Neural cell (in vitro differentiated cells): ENCODE results near the gene EXOC6B. TPM values are rescaled to one million over a fixed set of nuclear protein-coding genes. Genes with fewer than 3 reads are reported as not detected.
A peak's percentile ranks its signal among the peaks of the same experiment; 100 is the strongest.

Experiments
- H2AFZ ChIP-seq: fragments of 200-600, 300-800 bp; sonication (generic), shearing (Covaris generic); 2 replicates; pipeline ENCODE4 v1.6.0; 2014; ENCODE audit warnings: low read depth, mild to moderate bottlenecking, antibody characterized with exemption, low read length, moderate library complexity
- H3F3A ChIP-seq: fragments of 200-600 bp; shearing (Covaris generic); 2 replicates; pipeline ENCODE4 v1.6.1; 2016; ENCODE audit warnings: mild to moderate bottlenecking, moderate library complexity, mixed read lengths, antibody characterized with exemption, low read length; ENCODE audit not compliant: insufficient read depth, poor library complexity, severe bottlenecking
- H3K27ac ChIP-seq: fragments of 200-600, 300-800 bp; sonication (generic), shearing (Covaris generic); 2 replicates; pipeline ENCODE4 v1.5.1; 2014; ENCODE audit warnings: mild to moderate bottlenecking, low read length, moderate library complexity
- H3K27me3 ChIP-seq: fragments of 300-800, 200-600 bp; sonication (generic), shearing (Covaris generic); 2 replicates; pipeline ENCODE4 v1.6.0; 2014; ENCODE audit warnings: mild to moderate bottlenecking, low read depth, low read length, moderate library complexity; ENCODE audit not compliant: insufficient read depth
- H3K36me3 ChIP-seq: fragments of 300-800, 200-600 bp; sonication (generic), shearing (Covaris generic); 2 replicates; pipeline ENCODE4 v1.5.1; 2014; ENCODE audit warnings: mild to moderate bottlenecking, antibody characterized with exemption, low read length, moderate library complexity; ENCODE audit not compliant: insufficient read depth
- H3K4me2 ChIP-seq: fragments of 300-800, 200-600 bp; sonication (generic), shearing (Covaris generic); 2 replicates; pipeline ENCODE4 v1.6.0; 2014; ENCODE audit warnings: mild to moderate bottlenecking, low read length
- H3K4me3 ChIP-seq: fragments of 300-800, 200-600 bp; sonication (generic), shearing (Covaris generic); 2 replicates; pipeline ENCODE4 v1.5.1; 2014; ENCODE audit warnings: mild to moderate bottlenecking, low read length, moderate library complexity
- H3K79me2 ChIP-seq: fragments of 200-600 bp; shearing (Covaris generic); replicated peaks from 2 replicates; pipeline ENCODE4 v1.6.0; 2014; ENCODE audit warnings: mild to moderate bottlenecking, low read length, moderate library complexity; ENCODE audit not compliant: insufficient read depth
- H3K9ac ChIP-seq: fragments of 300-800, 200-600 bp; sonication (generic), shearing (Covaris generic); 2 replicates; pipeline ENCODE4 v1.6.1; 2016; ENCODE audit warnings: mild to moderate bottlenecking, low read length, mixed read lengths
- H3K9me2 ChIP-seq: fragments of 200-600 bp; shearing (Covaris generic); 2 replicates; pipeline ENCODE4 v1.6.1; 2016; ENCODE audit warnings: mild to moderate bottlenecking, low read length, mixed read lengths; ENCODE audit not compliant: insufficient read depth
- H3K9me3 ChIP-seq: fragments of 200-600, 300-800 bp; sonication (generic), shearing (Covaris generic); 2 replicates; pipeline ENCODE4 v1.6.1; 2016; ENCODE audit warnings: mild to moderate bottlenecking, mixed run types, low read length, moderate library complexity, mixed read lengths
- H4K20me1 ChIP-seq: fragments of 200-600 bp; shearing (Covaris generic); 2 replicates; pipeline ENCODE4 v1.6.1; 2016; ENCODE audit warnings: mild to moderate bottlenecking, mixed run types; ENCODE audit not compliant: insufficient read depth
- EP300 ChIP-seq: fragments of 450-650 bp; conservative IDR thresholded peaks from 2 replicates; pipeline ENCODE4 v1.6.1; 2014; ENCODE audit warnings: antibody characterized with exemption, mild to moderate bottlenecking, moderate library complexity; ENCODE audit not compliant: poor library complexity, severe bottlenecking
- EZH2 ChIP-seq: fragments of 200-600, 300-800 bp; shearing (Covaris generic), sonication (generic); IDR thresholded peaks from 2 replicates; pipeline ENCODE4 v1.6.1; 2014; ENCODE audit warnings: antibody characterized with exemption, low read length, borderline replicate concordance, mild to moderate bottlenecking; ENCODE audit not compliant: insufficient read depth, poor library complexity, severe bottlenecking
- MXI1 ChIP-seq: fragments of 450-650 bp; conservative IDR thresholded peaks from 2 replicates; pipeline ENCODE4 v1.6.1; 2014; ENCODE audit warnings: antibody characterized with exemption, mild to moderate bottlenecking; ENCODE audit not compliant: poor library complexity, severe bottlenecking
- POLR2AphosphoS5 ChIP-seq: IDR thresholded peaks from 2 replicates; pipeline ENCODE4 v1.6.1; 2012
- RAD21 ChIP-seq: fragments of 450-650 bp; conservative IDR thresholded peaks from 2 replicates; pipeline ENCODE4 v1.6.1; 2014; ENCODE audit warnings: antibody characterized with exemption, mild to moderate bottlenecking, moderate library complexity
- SMC3 ChIP-seq: fragments of 450-650 bp; conservative IDR thresholded peaks from 2 replicates; pipeline ENCODE4 v1.6.1; 2014; ENCODE audit warnings: antibody characterized with exemption, mild to moderate bottlenecking, moderate library complexity; ENCODE audit not compliant: poor library complexity
- TAF1 ChIP-seq: IDR thresholded peaks from 2 replicates; pipeline ENCODE4 v1.6.1; 2012; ENCODE audit warnings: low read depth
- polyA plus RNA-seq: library from polyadenylated mRNA; depleted of rRNA; stranded (reverse); fragments of >200 nt; gene quantifications from 2 replicates; pipeline ENCODE4 v1.2.3, GENCODE V29; 2014
- TF ChIP-seq, protein P1 (sequence below): IDR thresholded peaks from 2 replicates; pipeline ENCODE4 v1.6.1; 2012; ENCODE audit warnings: borderline replicate concordance
- TF ChIP-seq, protein P2 (sequence below): fragments of 450-650 bp; IDR thresholded peaks from 2 replicates; pipeline ENCODE4 v1.5.1; 2014; ENCODE audit warnings: antibody characterized with exemption, mild to moderate bottlenecking, moderate library complexity; ENCODE audit not compliant: poor library complexity, severe bottlenecking

EXOC6B gene
- polyA plus RNA-seq, 1 donor from 2014 or later, result 23.4 TPM

DNA sequence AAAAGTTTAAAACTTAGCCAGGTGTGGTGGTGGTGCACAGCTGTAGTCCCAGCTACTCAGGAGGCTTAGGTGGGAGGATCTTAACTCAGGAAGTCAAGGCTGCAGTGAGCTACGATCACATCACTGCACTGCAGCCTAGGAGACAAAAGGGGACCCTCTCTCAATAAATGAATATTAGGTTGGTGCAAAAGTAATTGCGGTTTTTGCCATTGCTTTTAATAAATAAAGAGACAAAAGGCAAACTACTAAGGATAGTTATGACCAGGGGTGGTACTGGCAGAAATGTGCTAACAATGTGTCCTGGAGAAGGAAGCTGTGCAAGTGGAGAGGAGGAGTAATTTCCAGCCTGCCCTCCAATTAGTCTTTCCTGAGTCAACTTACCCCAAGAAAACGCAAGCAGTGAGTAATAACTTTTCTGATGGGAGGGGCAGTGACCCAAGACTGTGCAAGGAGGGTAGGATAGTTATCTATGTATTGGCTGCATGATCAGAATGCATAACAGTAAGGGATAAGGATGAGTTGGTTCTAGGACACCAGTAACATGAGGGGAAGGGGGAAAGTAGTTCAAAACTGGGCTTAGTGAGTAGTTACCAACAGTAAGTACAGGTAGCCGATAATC is 1.5 kb downstream of the EXOC6B start:
- no peak overlapping the region for H3K27ac ChIP-seq
- H3K36me3 ChIP-seq, result peaks cover 4% of the 10 kb centered on the region
- TF ChIP-seq MXI1 (no peak), EP300 (no peak), RAD21 (no peak), POLR2AphosphoS5 (no peak), EZH2 (no peak), TAF1 (no peak), SMC3 (no peak)
- TF ChIP-seq, protein P1, sequence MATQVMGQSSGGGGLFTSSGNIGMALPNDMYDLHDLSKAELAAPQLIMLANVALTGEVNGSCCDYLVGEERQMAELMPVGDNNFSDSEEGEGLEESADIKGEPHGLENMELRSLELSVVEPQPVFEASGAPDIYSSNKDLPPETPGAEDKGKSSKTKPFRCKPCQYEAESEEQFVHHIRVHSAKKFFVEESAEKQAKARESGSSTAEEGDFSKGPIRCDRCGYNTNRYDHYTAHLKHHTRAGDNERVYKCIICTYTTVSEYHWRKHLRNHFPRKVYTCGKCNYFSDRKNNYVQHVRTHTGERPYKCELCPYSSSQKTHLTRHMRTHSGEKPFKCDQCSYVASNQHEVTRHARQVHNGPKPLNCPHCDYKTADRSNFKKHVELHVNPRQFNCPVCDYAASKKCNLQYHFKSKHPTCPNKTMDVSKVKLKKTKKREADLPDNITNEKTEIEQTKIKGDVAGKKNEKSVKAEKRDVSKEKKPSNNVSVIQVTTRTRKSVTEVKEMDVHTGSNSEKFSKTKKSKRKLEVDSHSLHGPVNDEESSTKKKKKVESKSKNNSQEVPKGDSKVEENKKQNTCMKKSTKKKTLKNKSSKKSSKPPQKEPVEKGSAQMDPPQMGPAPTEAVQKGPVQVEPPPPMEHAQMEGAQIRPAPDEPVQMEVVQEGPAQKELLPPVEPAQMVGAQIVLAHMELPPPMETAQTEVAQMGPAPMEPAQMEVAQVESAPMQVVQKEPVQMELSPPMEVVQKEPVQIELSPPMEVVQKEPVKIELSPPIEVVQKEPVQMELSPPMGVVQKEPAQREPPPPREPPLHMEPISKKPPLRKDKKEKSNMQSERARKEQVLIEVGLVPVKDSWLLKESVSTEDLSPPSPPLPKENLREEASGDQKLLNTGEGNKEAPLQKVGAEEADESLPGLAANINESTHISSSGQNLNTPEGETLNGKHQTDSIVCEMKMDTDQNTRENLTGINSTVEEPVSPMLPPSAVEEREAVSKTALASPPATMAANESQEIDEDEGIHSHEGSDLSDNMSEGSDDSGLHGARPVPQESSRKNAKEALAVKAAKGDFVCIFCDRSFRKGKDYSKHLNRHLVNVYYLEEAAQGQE, result no peak
- TF ChIP-seq, protein P2, sequence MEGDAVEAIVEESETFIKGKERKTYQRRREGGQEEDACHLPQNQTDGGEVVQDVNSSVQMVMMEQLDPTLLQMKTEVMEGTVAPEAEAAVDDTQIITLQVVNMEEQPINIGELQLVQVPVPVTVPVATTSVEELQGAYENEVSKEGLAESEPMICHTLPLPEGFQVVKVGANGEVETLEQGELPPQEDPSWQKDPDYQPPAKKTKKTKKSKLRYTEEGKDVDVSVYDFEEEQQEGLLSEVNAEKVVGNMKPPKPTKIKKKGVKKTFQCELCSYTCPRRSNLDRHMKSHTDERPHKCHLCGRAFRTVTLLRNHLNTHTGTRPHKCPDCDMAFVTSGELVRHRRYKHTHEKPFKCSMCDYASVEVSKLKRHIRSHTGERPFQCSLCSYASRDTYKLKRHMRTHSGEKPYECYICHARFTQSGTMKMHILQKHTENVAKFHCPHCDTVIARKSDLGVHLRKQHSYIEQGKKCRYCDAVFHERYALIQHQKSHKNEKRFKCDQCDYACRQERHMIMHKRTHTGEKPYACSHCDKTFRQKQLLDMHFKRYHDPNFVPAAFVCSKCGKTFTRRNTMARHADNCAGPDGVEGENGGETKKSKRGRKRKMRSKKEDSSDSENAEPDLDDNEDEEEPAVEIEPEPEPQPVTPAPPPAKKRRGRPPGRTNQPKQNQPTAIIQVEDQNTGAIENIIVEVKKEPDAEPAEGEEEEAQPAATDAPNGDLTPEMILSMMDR, result no peak
- H3K9me2 ChIP-seq, result no peaks in the 10 kb centered on the region
- H3F3A ChIP-seq, result no peaks in the 10 kb centered on the region
- H3K79me2 ChIP-seq, result peaks cover 48% of the 10 kb centered on the region
- no peaks in the 10 kb centered on the region for H3K9me3 ChIP-seq
- no peak overlapping the region for H3K9ac ChIP-seq
- no peaks in the 10 kb centered on the region for H4K20me1 ChIP-seq
- peak overlapping the region; percentile 79 for H3K4me2 ChIP-seq
- H3K4me3 ChIP-seq, result peak overlapping the region; percentile 96
- H2AFZ ChIP-seq, result no peak overlapping the region
- no peaks in the 10 kb centered on the region for H3K27me3 ChIP-seq

DNA sequence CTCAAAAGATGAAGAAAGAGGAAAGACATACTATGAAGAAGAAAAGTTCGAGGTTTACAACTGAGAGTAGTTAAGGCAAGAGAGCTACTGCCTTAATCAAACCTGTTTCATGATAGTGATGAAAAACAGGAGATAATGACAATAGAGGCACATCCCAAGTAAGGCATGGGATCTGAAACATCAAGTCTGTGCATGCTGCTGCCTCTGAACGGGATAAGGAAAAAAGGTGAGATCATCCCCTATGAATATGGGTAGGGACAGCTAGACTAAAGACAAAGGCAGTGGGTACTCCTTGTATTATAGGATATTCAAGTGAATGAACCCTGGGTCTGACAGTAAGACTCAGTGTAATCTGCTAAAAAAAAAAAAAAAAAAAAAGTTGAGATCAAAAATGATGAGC is 3.0 kb downstream of the EXOC6B start:
- no peak for TF ChIP-seq MXI1
- H3K9me3 ChIP-seq, result no peaks in the 10 kb centered on the region
- no peaks in the 10 kb centered on the region for H3F3A ChIP-seq
- H3K79me2 ChIP-seq, result peaks cover 56% of the 10 kb centered on the region
- no peak overlapping the region for H2AFZ ChIP-seq
- no peak overlapping the region for H3K27ac ChIP-seq
- H3K9me2 ChIP-seq, result no peaks in the 10 kb centered on the region
- H3K4me2 ChIP-seq, result no peak overlapping the region
- peak overlapping the region; percentile 43 for H3K4me3 ChIP-seq
- H3K27me3 ChIP-seq, result no peaks in the 10 kb centered on the region
- no peaks in the 10 kb centered on the region for H4K20me1 ChIP-seq
- H3K36me3 ChIP-seq, result peaks cover 4% of the 10 kb centered on the region
- H3K9ac ChIP-seq, result no peak overlapping the region
